ENCODE measurements around the gene MRPL38.

MRPL38 gene

DNA sequence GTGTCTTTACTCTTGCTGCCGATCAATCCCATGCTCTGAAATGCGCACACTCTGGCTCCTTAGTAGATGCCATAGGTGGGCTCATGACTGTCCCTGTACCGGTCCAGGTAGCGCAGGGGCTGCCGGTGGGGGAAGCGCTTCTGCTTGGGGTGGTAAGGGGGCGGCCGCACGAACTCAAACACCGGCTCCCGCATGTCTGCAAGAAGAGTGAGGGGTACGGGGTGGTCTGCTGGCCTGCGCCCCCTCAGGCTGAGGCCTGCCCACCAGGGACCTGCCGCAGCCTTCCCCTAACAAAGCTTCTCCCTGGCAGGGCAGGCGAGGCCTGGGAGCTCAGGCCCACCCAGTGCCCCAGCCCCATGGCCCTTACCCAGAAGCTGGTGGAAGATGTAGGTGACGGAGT is 5.9 kb downstream of the MRPL38 start:
- H3K4me3 ChIP-seq (ENCODE audit: low read depth, low read length), result no peak overlapping the region

DNA sequence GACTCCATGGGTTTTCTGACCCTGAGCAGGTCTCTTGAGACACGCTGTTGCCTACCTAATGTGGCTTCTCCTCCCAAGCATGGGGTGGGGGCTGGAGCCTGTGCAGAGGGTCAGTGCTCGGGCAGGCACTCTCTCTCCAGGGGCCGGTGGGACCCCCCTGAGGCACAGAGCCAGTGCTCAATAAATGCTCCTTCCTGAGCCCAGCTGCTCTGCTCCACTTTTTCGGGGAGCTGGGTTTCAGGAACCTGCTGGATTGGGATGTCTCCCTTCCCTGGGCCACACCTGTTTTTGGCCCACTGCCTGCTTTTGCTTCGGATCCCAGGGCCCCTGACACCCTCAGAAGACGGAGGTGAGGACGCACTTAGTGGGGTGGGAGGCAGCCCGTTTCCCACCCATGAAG is 6.6 kb downstream of the MRPL38 start:
- DNase-seq, result no peak
- H3K4me3 ChIP-seq (ENCODE audit: low read depth, low read length), result no peak overlapping the region
- peak overlapping the region; percentile 96; the same call in 1 of the 2 replicates for H3K27ac ChIP-seq
- H3K9me3 ChIP-seq (ENCODE audit: severe bottlenecking), result no peaks in the 10 kb centered on the region
- TF ChIP-seq, protein P1, sequence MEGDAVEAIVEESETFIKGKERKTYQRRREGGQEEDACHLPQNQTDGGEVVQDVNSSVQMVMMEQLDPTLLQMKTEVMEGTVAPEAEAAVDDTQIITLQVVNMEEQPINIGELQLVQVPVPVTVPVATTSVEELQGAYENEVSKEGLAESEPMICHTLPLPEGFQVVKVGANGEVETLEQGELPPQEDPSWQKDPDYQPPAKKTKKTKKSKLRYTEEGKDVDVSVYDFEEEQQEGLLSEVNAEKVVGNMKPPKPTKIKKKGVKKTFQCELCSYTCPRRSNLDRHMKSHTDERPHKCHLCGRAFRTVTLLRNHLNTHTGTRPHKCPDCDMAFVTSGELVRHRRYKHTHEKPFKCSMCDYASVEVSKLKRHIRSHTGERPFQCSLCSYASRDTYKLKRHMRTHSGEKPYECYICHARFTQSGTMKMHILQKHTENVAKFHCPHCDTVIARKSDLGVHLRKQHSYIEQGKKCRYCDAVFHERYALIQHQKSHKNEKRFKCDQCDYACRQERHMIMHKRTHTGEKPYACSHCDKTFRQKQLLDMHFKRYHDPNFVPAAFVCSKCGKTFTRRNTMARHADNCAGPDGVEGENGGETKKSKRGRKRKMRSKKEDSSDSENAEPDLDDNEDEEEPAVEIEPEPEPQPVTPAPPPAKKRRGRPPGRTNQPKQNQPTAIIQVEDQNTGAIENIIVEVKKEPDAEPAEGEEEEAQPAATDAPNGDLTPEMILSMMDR (IDR thresholded peaks at IDR 0.05; ENCODE audit: low read depth, low read length), result no peak
- peaks cover 56% of the 10 kb centered on the region for H3K36me3 ChIP-seq
- no peaks in the 10 kb centered on the region for H3K27me3 ChIP-seq (ENCODE audit: insufficient read depth, low read depth, severe bottlenecking)

More for the DNA sequence above, 5.9 kb downstream of the MRPL38 start:
- no peak for DNase-seq
- TF ChIP-seq, protein P1 (IDR thresholded peaks at IDR 0.05; ENCODE audit: low read depth, low read length), result no peak
- Histone ChIP-seq H3K36me3 (peaks cover 59% of the 10 kb centered on the region), H3K27me3 (ENCODE audit: insufficient read depth, low read depth, severe bottlenecking) (no peaks in the 10 kb centered on the region), H3K27ac (no peak overlapping the region), H3K9me3 (ENCODE audit: severe bottlenecking) (no peaks in the 10 kb centered on the region)

DNA sequence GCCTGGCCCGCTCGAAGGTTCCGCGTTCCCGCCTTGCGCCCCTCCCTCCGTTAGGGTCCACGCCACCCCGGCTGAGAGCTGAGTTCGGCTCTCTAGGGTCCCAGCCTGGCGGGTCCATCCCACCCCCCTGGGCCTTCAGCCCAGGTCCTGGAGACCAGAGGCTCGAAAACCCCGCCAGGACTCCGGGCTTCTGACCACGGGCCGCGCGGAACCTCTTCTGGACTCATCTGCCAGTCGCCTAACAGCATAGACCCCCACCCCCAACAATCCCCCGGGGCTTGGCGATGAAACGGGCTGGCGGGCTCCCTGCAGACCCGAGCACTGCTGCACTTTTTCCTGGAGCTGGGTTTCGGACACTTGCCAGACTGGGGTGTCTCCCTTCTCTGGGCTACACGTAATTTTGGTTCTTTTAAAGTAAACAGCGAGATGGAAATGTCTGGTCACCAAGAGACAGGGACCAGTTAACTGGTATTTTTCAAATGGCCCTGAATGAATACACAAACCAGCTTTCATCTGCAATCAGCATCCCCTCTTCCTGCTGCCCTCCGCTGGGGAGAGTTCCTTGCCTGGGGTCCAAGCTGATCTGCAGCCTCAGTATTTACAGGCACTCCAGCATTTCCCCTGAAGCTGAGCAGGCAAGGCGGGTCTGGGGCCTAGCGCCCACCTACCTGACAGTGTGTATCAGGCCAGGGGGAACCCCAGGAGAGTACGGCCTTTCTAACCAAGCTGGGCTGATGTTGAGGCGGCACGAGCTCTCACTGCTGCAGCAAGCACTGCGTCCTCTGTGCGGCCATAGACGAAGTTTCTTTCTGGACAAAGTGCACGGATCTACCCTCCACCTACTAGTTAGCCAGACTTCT is 7.3 kb downstream of the MRPL38 start:
- Histone ChIP-seq H3K27me3 (ENCODE audit: insufficient read depth, low read depth, severe bottlenecking) (no peaks in the 10 kb centered on the region), H3K27ac (peak overlapping the region; percentile 96), H3K36me3 (peaks cover 50% of the 10 kb centered on the region), H3K4me3 (ENCODE audit: low read depth, low read length) (peak overlapping the region; percentile 24; the same call in 1 of the 2 replicates), H3K9me3 (ENCODE audit: severe bottlenecking) (no peaks in the 10 kb centered on the region)
- no peak for DNase-seq
- TF ChIP-seq, protein P1 (IDR thresholded peaks at IDR 0.05; ENCODE audit: low read depth, low read length), result no peak

DNA sequence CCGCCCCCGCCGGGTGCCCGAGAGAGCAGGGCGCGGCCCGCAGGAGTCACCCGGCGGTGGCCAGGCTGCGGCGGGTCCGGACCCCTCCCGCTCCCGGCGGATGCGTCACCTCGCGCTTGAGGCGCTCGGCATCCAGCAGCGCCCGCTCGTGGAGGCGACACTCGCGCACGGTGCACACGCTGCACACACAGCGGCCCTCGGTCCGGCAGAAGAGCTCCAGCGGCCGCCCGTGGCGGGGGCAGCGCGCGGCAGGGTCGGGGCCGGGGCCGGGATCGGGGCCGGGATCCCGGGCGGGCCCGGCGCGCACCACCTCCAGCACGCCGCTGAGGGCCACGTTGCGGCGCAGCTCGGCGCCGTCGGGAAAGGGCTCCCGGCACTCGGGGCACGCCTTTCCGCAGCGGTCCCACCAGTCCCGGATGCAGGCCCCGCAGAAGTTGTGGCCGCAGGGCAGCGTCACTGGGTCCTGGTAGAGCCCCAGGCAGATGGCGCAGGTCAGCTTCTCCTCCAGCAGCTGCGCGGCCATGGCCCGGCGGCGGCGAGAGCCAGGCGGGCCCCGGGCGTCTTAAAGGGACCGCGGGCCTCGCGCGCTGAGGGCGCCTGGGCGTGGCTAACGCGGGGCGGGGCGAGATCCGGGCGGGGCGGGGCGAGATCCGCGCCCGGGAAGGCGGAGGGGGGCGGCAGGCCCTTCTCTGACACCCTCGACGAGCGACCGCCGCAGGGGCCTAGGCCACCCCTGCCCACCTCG is 8.1 kb downstream of the MRPL38 start, which contains the start of gene TRIM65:
TSS of gene TRIM65 (minus strand) at position 537 of the 745 bp plus-strand sequence. CDS start at position 523, 14 bp downstream.
- Histone ChIP-seq H3K36me3 (peaks cover 48% of the 10 kb centered on the region), H3K4me3 (ENCODE audit: low read depth, low read length) (peak within 1 kb of the TSS; percentile 69), H3K27me3 (ENCODE audit: insufficient read depth, low read depth, severe bottlenecking) (no peaks in the 10 kb centered on the region), H3K27ac (peak within 1 kb of the TSS; percentile 96), H3K9me3 (ENCODE audit: severe bottlenecking) (no peaks in the 10 kb centered on the region)
- DNase-seq, result peak; percentile 91
- TF ChIP-seq, protein P1 (IDR thresholded peaks at IDR 0.05; ENCODE audit: low read depth, low read length), result peak; percentile 39; the same call in 1 of the 2 replicates

DNA sequence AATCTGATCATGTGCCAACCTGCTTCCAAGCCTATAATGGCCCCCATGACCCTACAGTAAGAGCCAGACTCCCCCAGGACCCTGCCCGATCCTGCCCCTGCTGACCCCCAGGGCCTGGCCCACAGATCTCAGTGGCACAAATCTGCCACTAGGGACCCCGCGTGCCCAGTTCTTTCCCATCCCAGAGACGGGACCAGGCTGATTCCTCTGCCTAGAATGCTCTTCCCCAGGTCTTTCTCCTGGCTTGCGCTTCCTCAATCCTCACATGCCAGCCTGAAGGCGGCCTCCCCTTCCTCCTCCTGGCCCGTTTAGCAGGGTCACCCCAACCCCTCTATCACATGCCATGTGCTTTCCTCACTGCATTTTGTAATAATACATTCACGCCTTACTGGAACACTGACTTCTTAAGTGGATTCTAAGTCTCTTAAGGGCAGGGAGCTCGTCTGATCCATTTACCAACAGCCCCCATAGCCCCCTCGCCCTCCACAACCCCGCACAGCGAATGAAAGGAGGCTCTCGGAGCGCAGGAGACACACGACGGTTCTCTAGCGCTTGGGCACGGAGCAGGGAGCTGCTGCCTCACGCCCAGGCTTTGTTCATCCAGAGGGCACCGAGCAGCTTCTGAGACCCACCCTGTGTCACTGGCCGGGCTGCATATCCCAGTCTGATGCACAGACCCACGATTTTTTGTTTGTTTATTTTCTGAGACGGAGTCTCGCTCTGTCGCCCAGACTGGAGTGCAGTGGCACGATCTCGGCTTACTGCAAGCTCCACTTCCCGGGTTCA is 9.1 kb downstream of the MRPL38 start:
- Histone ChIP-seq H3K27me3 (ENCODE audit: insufficient read depth, low read depth, severe bottlenecking) (no peaks in the 10 kb centered on the region), H3K27ac (peak overlapping the region; percentile 96), H3K9me3 (ENCODE audit: severe bottlenecking) (no peaks in the 10 kb centered on the region), H3K4me3 (ENCODE audit: low read depth, low read length) (peak overlapping the region; percentile 69), H3K36me3 (peaks cover 43% of the 10 kb centered on the region)
- TF ChIP-seq, protein P1 (IDR thresholded peaks at IDR 0.05; ENCODE audit: low read depth, low read length), result peak; percentile 69
- peak; percentile 66 for DNase-seq

Measured in WERI-Rb-1 (cell line).